Osteoblast (primary cell): ENCODE results near the gene SLIT3. TPM values are rescaled to one million over a fixed set of nuclear protein-coding genes. Genes with fewer than 3 reads are reported as not detected.

ENCODE experiments used
- DNase-seq: peaks from one replicate; pipeline ENCODE4 v3.0.0; 2011; ENCODE audit warnings: low spot score, mixed read lengths; ENCODE audit not compliant: insufficient read length; ENCODE audit errors: missing footprints
- H2AFZ ChIP-seq: 2 replicates; pipeline ENCODE4 v1.6.0; 2011; ENCODE audit warnings: mild to moderate bottlenecking, low read length
- H3K27ac ChIP-seq: 2 replicates; pipeline ENCODE4 v1.5.1; 2011; ENCODE audit warnings: mild to moderate bottlenecking, low read depth, low read length, moderate library complexity
- H3K27me3 ChIP-seq: 2 replicates; pipeline ENCODE4 v1.6.0; 2012; ENCODE audit warnings: mild to moderate bottlenecking, control low read depth, inconsistent platforms, low read length, moderate library complexity; ENCODE audit not compliant: insufficient read depth
- H3K36me3 ChIP-seq: 2 replicates; pipeline ENCODE4 v1.5.1; 2011; ENCODE audit warnings: mild to moderate bottlenecking, low read length, control low read depth, moderate library complexity; ENCODE audit not compliant: insufficient read depth
- H3K4me1 ChIP-seq: 2 replicates; pipeline ENCODE4 v1.5.1; 2011; ENCODE audit warnings: mild to moderate bottlenecking, low read length, control low read depth, moderate library complexity; ENCODE audit not compliant: insufficient read depth
- H3K4me2 ChIP-seq: 2 replicates; pipeline ENCODE4 v1.6.0; 2011; ENCODE audit warnings: mild to moderate bottlenecking, low read length; ENCODE audit not compliant: insufficient read depth
- H3K4me3 ChIP-seq: fragments of 200-600 bp; sonication (generic); 3 replicates; pipeline ENCODE4 v1.5.1; 2012; ENCODE audit warnings: mild to moderate bottlenecking, low read length, inconsistent platforms; ENCODE audit not compliant: insufficient read depth
- H3K79me2 ChIP-seq: 2 replicates; pipeline ENCODE4 v1.6.0; 2012; ENCODE audit warnings: mild to moderate bottlenecking, low read length, control low read depth, inconsistent platforms; ENCODE audit not compliant: insufficient read depth
- H3K9me3 ChIP-seq: 2 replicates; pipeline ENCODE4 v1.5.1; 2011; ENCODE audit warnings: low read depth, low read length, control low read depth
- H4K20me1 ChIP-seq: 2 replicates; pipeline ENCODE4 v1.6.0; 2012; ENCODE audit warnings: mild to moderate bottlenecking, low read length, control low read depth; ENCODE audit not compliant: insufficient read depth
- CTCF ChIP-seq: IDR thresholded peaks from 2 replicates; pipeline ENCODE4 v1.5.1; 2011; ENCODE audit warnings: mild to moderate bottlenecking, low read depth, low read length, moderate library complexity; ENCODE audit errors: extremely low read depth
- total RNA-seq: library from RNA; depleted of rRNA; stranded (reverse); fragments of >200 nt; gene quantifications from 2 replicates; pipeline ENCODE4 v1.2.3, GENCODE V29; 2012

SLIT3 gene
- total RNA-seq, 1 donor = 37.6 TPM

- no peak for TF ChIP-seq CTCF
- H3K36me3 ChIP-seq = no peaks in the 10 kb centered on the region
- H3K4me2 ChIP-seq = peak overlapping the region; percentile 71
- no peaks in the 10 kb centered on the region for H3K9me3 ChIP-seq
- peak overlapping the region; percentile 53 for H3K4me3 ChIP-seq
- H4K20me1 ChIP-seq = no peaks in the 10 kb centered on the region
- H3K27me3 ChIP-seq = no peaks in the 10 kb centered on the region
- H3K79me2 ChIP-seq = no peaks in the 10 kb centered on the region
- H3K27ac ChIP-seq = peak overlapping the region; percentile 5
- H3K4me1 ChIP-seq = peaks cover 3% of the 10 kb centered on the region
- H2AFZ ChIP-seq = peak overlapping the region; percentile 52
- DNase-seq = peak; percentile 48
Observed at GRCh38 chr5:168740811-168741213, 560.1 kb downstream of the SLIT3 start.

GRCh38 chr5:168740092-168740800 lies 560.7 kb downstream of the SLIT3 start:
- Histone ChIP-seq H3K9me3 (no peaks in the 10 kb centered on the region), H3K27me3 (no peaks in the 10 kb centered on the region), H3K4me3 (peak overlapping the region; percentile 53), H3K27ac (no peak overlapping the region), H3K79me2 (no peaks in the 10 kb centered on the region), H2AFZ (peak overlapping the region; percentile 52), H3K4me2 (peak overlapping the region; percentile 71), H3K4me1 (peaks cover 4% of the 10 kb centered on the region), H3K36me3 (no peaks in the 10 kb centered on the region), H4K20me1 (no peaks in the 10 kb centered on the region)
- no peak for TF ChIP-seq CTCF
- DNase-seq = peak; percentile 79

GRCh38 chr5:168737066-168737465 lies 563.9 kb downstream of the SLIT3 start:
- Histone ChIP-seq H3K79me2 (no peaks in the 10 kb centered on the region), H3K4me2 (no peak overlapping the region), H3K4me1 (peaks cover 13% of the 10 kb centered on the region), H3K9me3 (no peaks in the 10 kb centered on the region), H4K20me1 (no peaks in the 10 kb centered on the region), H3K36me3 (no peaks in the 10 kb centered on the region), H3K27ac (no peak overlapping the region), H3K4me3 (no peak overlapping the region), H2AFZ (no peak overlapping the region), H3K27me3 (no peaks in the 10 kb centered on the region)
- TF ChIP-seq CTCF = no peak
- DNase-seq = no peak

- no peak for TF ChIP-seq CTCF
- DNase-seq = no peak
- Histone ChIP-seq H4K20me1 (no peaks in the 10 kb centered on the region), H3K36me3 (no peaks in the 10 kb centered on the region), H3K4me2 (no peak overlapping the region), H3K9me3 (no peaks in the 10 kb centered on the region), H3K27ac (no peak overlapping the region), H3K4me1 (peaks cover 13% of the 10 kb centered on the region), H2AFZ (no peak overlapping the region), H3K79me2 (no peaks in the 10 kb centered on the region), H3K4me3 (no peak overlapping the region), H3K27me3 (no peaks in the 10 kb centered on the region)
Observed at GRCh38 chr5:168736281-168736831, 564.6 kb downstream of the SLIT3 start.
